Activated CD8-positive, alpha-beta memory T cell treated with anti-CD3 and anti-CD28 coated beads, Interleukin-2, amount 10 ng/mL, durations not matched to agents 7 days and 5 days (primary cell): ENCODE data around the gene RTL1. TPM values are rescaled to one million over a fixed set of nuclear protein-coding genes. Genes with fewer than 3 reads are reported as not detected.

Source experiments
- ATAC-seq: fragments of 150-1000 bp; cut with Tn5 transposase; one replicate; pipeline ENCODE4 v1.10.0; 2021; ENCODE audit warnings: moderate library complexity
- CTCF ChIA-PET: fragments of 350-600 bp; sonication (Branson Sonifier 250); formaldehyde crosslinking; loops from one replicate; lab custom pipeline; 2021; ENCODE audit warnings: antibody characterized with exemption; lab: Charles Lee
- DNase-seq: peaks from one replicate; pipeline ENCODE4 v3.0.0-alpha.2; 2020
- H3K27ac Mint-ChIP-seq: one replicate; pipeline ENCODE4 v1.8.0; 2021; ENCODE audit warnings: mild to moderate bottlenecking, mixed read lengths
- H3K27me3 Mint-ChIP-seq: one replicate; pipeline ENCODE4 v1.8.0; 2021; ENCODE audit warnings: mixed read lengths
- H3K36me3 Mint-ChIP-seq: one replicate; pipeline ENCODE4 v1.8.0; 2021; ENCODE audit warnings: mild to moderate bottlenecking, mixed read lengths
- H3K4me1 Mint-ChIP-seq: one replicate; pipeline ENCODE4 v1.8.0; 2021; ENCODE audit warnings: mixed read lengths
- H3K4me3 Mint-ChIP-seq: one replicate; pipeline ENCODE4 v1.8.0; 2021; ENCODE audit warnings: mild to moderate bottlenecking, moderate library complexity, mixed read lengths
- H3K9me3 Mint-ChIP-seq: one replicate; pipeline ENCODE4 v1.8.0; 2022; ENCODE audit warnings: low read depth, mixed read lengths
- total RNA-seq, 2 experiments: library from RNA; stranded (reverse); gene quantifications; one replicate each; pipeline ENCODE4 v1.2.3, GENCODE V29; 2021

Gene RTL1
- total RNA-seq, 2 experiments from 2014 or later: not detected

DNA sequence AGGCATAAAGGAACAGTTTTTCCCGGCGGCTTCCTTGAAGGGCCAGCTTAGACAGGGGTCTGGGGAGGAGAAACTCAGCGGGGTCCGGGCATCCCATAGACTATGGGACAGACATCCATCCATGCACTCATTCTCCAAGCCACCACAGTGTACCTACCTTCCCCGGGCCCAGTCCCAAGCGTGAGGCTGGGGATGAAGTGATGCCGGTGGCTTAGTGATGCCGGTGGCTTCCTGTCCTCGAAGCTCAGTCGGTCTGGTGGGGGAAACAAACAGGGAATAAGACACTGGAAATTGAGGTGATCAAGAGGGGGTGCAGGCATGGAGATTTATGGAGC lies 421 bp downstream of the RTL1 start:
- Mint-ChIP-seq H3K9me3 (no peaks in the 10 kb centered on the region), H3K36me3 (no peaks in the 10 kb centered on the region), H3K27me3 (peaks cover 61% of the 10 kb centered on the region), H3K4me3 (no peak overlapping the region), H3K27ac (no peak overlapping the region), H3K4me1 (no peaks in the 10 kb centered on the region)
- CTCF ChIA-PET: no interaction called here
- no peak for ATAC-seq
- no peak for DNase-seq

DNA sequence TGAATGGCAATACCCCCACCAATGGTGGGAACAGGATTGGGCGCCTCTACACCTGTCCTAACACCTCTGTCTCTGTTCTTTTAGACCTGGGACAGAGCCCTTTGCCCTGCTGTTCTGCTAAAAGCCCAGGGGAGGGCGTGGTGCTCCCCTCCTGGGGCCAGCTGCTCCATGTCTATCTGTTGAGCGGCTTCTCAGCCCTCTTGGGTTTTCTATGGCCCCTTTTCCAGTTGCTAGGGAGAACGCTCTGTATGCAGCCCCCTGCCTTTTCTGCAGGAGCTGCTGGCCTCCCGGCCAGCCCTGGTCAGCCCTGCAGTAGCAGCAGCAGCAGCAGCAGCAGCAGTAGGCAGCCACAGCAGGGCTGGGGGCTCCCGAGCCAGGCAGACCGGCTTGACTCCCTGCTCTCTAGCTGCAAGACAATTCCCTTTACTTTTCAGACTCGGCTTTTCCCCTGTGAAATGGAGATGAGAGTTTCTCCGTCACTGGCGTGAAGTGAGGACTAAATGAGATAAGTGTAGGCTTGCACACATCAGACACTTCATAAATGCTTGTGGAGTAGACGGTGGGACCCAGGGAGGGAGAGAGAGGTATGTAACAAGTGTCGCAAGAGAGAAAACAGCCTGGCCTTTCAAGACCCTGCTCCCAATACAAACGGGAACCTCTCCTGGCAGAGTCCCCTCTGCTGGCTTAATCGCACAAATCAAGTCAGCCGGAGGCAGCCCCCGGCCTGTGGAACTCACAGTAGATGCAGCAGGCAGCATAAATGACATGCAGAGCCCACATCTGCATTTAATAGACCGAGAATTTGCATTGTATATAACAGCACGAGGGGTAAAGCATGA lies 1.0 kb downstream of the RTL1 start:
- CTCF ChIA-PET: interaction anchor here (2.3 kb wide), 1 partner anchor 51 kb away, joined by 7 read pairs; no protein-coding TSS in a partner anchor
- no peaks in the 10 kb centered on the region for H3K4me1 Mint-ChIP-seq
- no peak overlapping the region for H3K4me3 Mint-ChIP-seq
- ATAC-seq (no peak), DNase-seq (no peak)
- H3K27ac Mint-ChIP-seq: no peak overlapping the region
- H3K36me3 Mint-ChIP-seq: no peaks in the 10 kb centered on the region
- H3K9me3 Mint-ChIP-seq: no peaks in the 10 kb centered on the region
- peaks cover 58% of the 10 kb centered on the region for H3K27me3 Mint-ChIP-seq

DNA sequence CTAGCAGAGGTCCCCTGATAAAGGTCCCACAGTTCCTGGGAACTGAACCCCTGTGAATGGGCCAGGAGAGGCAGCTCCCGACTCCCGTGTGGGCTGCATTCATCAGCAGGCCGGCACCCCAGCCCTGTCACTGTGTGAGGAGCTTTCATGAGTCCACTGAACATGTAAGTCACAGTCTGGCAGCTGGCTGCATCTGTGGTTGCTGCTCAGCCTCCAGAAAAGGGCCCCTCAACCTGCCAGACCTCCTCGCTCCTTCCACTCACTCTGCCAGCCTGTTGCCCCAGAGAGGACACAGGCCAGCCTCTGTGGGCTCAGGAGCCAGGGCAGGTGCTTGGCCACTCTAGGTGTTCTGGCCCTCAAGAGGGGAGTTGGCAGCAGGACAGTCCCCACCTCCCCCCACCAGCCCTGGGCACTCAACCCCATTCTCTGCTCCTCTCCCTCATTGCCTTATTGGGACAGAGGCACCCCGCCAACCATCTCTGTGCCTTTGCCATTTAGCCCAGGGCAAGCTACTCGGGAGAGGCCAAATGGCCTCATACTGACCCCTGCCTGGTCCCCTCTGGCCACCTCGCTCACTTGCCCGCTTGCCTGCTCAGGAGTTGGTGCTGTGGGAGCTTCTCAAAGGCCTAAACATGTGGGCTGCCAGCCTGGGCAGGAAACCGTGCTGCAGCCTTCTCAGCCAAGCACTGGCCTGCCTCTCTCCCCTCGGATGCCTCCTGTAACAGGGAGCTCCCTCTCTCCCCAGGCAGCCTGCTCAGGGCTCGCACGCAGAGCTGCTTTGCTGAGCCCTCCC lies 1.9 kb downstream of the RTL1 start:
- CTCF ChIA-PET: interaction anchor here (2.3 kb wide), 1 partner anchor 50 kb away, joined by 7 read pairs; no protein-coding TSS in a partner anchor
- ATAC-seq: no peak

DNA sequence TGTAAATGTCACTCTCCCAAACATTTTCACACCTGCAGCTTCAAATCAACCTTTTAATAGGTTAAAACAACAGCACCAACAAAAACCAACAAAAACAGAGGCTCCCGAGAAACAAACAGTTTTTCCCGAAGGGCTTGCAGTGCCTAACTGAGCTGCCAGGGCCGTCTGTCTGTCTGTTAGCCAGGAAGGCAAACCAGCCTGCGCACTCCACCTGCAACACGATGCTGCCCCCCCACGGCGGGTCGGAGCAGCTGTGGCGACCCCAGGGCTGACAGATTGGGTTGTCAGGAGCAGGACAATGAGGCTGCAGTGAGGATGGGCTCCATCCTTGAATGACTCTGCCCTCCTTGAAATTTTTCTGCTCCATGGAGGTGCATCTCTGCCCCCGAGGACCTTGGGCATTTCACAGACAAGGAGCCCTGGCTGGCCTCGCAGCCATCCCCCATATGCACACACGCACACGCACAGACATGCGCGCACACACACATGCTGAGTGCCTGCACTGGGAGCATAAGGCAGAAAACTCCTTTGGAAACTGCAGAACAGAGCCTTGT lies 2.6 kb downstream of the RTL1 start:
- Mint-ChIP-seq H3K27me3 (peaks cover 52% of the 10 kb centered on the region), H3K36me3 (no peaks in the 10 kb centered on the region), H3K4me1 (no peaks in the 10 kb centered on the region), H3K4me3 (no peak overlapping the region), H3K27ac (no peak overlapping the region), H3K9me3 (no peaks in the 10 kb centered on the region)
- ATAC-seq (no peak), DNase-seq (peak; percentile 41)
- CTCF ChIA-PET: interaction anchor here (2.3 kb wide), 1 partner anchor 49 kb away, joined by 7 read pairs; no protein-coding TSS in a partner anchor

More for the DNA sequence above, 1.9 kb downstream of the RTL1 start:
- Mint-ChIP-seq H3K27ac (no peak overlapping the region), H3K4me1 (no peaks in the 10 kb centered on the region), H3K36me3 (no peaks in the 10 kb centered on the region), H3K27me3 (peaks cover 56% of the 10 kb centered on the region), H3K4me3 (no peak overlapping the region), H3K9me3 (no peaks in the 10 kb centered on the region)
- peak; percentile 38 for DNase-seq

DNA sequence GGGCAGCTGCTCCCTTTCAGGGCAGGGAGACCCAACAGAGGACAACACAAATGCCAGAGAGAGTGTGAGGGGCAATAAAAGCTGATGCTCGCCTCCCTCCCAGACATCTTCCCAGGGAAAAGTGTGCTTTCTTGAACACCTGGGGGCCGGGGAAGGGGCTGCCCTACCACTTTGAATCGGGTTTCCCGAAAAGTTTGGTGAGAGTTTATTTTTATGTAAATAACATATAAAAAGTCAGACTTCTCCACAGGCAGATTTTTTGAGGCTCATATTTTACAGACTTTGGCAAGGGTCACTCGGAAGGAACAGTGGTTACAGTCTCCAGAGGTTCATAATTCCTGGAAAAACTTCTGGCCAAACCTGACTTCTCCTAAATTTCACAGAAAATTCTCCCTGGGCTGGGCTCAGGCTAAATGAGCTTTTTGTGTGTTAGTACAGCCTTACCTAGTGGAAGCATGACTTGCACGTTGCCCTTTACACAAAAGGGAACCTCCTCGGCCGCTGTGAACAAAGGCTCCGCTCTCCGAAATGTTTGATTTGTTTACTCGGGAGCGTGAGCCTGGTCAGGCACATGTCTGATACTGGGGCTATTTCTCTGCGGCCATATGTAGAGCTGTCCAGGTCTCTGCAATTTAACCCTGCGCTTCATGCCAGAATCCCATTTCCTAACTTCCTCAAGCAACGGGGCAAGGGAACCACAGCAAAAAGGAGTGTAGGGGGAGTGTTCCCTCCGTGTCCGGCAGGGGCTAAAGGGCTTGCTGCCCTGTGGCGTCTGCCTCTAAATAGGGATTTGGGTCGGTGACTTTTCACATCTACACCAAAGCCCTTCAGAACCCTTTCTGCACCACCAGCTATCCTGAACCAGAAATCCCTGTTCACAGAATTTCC lies 3.4 kb downstream of the RTL1 start:
- Mint-ChIP-seq H3K27me3 (peaks cover 46% of the 10 kb centered on the region), H3K4me1 (no peaks in the 10 kb centered on the region), H3K36me3 (no peaks in the 10 kb centered on the region), H3K9me3 (no peaks in the 10 kb centered on the region), H3K27ac (no peak overlapping the region), H3K4me3 (no peak overlapping the region)
- peak; percentile 37 for DNase-seq
- no peak for ATAC-seq
- CTCF ChIA-PET: interaction anchor here (2.3 kb wide), 1 partner anchor 48 kb away, joined by 7 read pairs; no protein-coding TSS in a partner anchor

DNA sequence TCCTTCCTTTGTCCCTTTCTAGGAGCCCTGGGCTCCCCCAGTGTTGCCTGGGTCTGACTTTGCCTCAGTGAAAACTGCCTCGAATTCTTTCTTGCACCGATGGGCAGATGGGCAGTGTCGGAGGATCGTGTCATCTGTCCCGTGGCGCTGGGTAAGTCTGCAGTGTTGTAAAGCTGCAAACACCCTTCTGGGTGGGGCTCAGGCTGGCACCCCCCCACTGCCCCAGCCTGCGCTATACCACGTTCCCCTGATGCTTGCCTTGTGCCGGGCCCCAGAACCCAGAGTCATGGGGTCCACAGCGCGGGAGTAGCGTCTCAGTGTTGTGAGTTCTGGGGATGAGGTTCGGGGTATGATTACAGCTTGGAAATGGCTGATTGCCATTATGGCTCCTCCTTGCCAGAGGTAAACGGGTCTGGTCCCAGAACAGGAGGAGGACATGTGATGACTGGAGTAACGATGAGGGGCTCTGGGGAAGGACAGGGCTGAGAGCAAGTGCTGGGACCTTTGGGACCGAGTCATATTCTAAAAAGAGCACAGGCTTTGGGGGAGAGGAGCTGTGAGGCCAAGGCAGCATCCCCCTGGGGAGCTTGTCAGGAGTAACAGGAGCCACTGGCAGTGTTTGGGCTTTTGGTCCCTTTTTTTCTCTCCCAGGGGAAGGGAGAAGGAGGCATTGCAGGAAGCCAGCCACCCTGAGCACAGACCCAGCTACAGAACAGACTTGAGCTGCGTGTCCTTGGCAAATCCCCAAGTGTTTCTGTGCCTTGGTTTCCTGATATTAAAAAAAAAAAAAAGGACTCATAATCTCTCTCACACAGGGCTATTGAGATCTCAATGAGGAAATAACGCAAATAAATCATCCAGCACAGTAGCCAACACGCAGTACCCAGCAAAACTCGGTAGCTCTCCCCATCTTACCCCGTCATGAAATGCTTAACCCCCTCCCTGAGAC lies 4.3 kb downstream of the RTL1 start:
- Mint-ChIP-seq H3K9me3 (no peaks in the 10 kb centered on the region), H3K36me3 (no peaks in the 10 kb centered on the region), H3K27ac (no peak overlapping the region), H3K4me3 (no peak overlapping the region), H3K4me1 (no peaks in the 10 kb centered on the region), H3K27me3 (peaks cover 43% of the 10 kb centered on the region)
- ATAC-seq (no peak), DNase-seq (no peak)
- CTCF ChIA-PET: no interaction called here

DNA sequence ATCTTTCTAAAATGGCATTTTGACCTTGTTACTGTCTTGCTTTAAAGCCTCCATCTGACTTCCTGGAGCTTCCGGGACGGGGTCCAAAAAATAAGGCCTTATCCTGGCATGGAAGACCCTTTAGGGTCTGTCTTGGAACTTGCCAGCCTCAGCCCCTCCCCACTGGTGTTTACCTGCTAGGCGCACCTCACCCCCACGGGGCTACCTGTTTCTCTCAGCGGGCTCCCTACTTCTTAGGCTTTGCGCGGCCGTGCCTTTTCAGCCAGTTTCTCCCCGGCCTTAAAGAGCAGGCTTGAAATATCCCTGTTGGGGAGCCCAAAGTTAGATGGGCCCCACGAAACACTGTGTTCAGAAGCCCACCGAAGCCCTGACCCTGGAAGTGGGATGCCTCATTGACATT lies 5.1 kb downstream of the RTL1 start:
- peak; percentile 31 for DNase-seq
- H3K36me3 Mint-ChIP-seq: no peaks in the 10 kb centered on the region
- CTCF ChIA-PET: no interaction called here
- H3K9me3 Mint-ChIP-seq: no peaks in the 10 kb centered on the region
- H3K4me1 Mint-ChIP-seq: no peaks in the 10 kb centered on the region
- H3K27ac Mint-ChIP-seq: no peak overlapping the region
- H3K27me3 Mint-ChIP-seq: peaks cover 37% of the 10 kb centered on the region
- no peak overlapping the region for H3K4me3 Mint-ChIP-seq
- no peak for ATAC-seq

DNA sequence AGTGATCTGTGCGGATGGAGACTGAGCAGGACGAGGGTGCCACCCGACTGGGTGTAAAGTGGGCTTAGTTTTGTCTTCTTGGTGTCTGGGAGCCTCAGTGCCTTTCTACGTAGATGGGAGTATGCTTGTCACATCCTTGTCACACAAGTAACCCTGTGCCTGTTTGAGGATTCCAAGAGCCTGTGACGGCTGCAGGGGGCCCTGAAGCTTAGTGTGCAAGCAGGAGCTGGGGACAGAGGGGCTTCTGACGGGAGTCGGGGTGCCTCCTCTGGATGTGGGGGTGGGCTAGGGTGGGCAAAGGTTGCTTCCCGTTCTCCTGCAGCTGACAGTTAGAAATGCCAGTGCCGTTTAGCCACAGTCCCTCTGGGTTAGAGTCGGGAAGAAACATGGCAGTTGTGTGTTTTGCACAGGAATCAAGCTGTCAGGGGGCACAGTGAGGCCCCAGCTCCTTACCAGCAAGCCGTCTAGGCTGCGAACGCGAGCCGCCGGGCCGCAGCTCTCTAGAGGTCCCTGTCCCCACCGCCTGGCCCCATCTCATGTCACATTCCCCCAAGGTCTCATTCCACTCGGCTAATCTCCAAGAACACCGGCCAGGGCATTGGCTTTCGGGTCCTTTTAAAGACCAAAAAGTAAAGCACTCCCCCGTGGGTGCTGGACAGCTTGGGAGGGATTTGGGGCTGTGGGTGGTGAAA lies 7.0 kb downstream of the RTL1 start:
- CTCF ChIA-PET: interaction anchor here (1.4 kb wide), 1 partner anchor 457 kb away, joined by 4 read pairs; no protein-coding TSS in a partner anchor
- Mint-ChIP-seq H3K27ac (no peak overlapping the region), H3K27me3 (peaks cover 28% of the 10 kb centered on the region), H3K9me3 (no peaks in the 10 kb centered on the region), H3K36me3 (no peaks in the 10 kb centered on the region), H3K4me1 (no peaks in the 10 kb centered on the region), H3K4me3 (no peak overlapping the region)
- no peak for ATAC-seq
- DNase-seq: peak; percentile 28

DNA sequence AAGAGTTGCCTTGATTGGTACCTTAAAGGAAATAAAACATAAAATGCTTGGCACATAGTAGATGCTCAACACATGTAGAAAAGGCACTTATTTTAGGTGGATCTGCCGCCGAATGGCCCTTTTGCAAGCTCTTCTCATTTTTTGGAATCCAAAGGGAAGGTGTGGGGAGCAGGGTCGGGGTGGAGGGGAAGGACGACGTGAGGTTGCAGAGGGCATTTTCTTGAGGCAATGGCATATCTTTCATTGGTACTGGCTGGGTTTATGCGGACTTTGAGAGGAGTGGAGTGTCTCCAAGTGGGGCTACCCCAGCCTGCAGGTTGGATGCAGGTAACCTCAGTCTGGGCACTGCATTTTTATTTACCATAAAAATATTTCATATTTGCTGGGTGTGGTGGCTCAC lies 8.1 kb downstream of the RTL1 start:
- CTCF ChIA-PET: no interaction called here

DNA sequence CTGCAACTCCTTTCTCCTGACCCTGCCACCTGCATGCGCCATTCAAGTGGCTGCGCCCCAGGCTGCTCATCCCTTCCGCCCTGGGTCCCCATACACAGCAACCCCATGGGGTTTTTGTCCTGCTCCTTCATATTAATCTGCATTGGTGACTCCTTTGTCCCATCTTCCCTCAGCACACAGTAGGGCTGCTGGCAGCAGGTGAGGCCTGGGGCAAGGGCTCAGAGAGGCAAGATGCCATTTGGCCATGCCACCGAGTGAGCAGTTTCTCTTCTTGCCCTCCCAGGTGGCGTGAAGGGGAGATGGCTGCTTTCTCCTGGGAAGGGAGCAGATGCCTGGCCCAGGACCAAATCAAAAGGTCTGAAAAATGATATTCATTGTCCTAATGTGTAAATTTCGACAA lies 9.1 kb downstream of the RTL1 start:
- Mint-ChIP-seq H3K27me3 (peaks cover 12% of the 10 kb centered on the region), H3K9me3 (no peaks in the 10 kb centered on the region), H3K27ac (no peak overlapping the region), H3K4me1 (no peaks in the 10 kb centered on the region), H3K36me3 (no peaks in the 10 kb centered on the region), H3K4me3 (no peak overlapping the region)
- ATAC-seq (no peak), DNase-seq (no peak)
- CTCF ChIA-PET: no interaction called here

More for the DNA sequence above, 8.1 kb downstream of the RTL1 start:
- H3K36me3 Mint-ChIP-seq: no peaks in the 10 kb centered on the region
- peaks cover 21% of the 10 kb centered on the region for H3K27me3 Mint-ChIP-seq
- no peaks in the 10 kb centered on the region for H3K9me3 Mint-ChIP-seq
- H3K27ac Mint-ChIP-seq: no peak overlapping the region
- peak; percentile 19 for DNase-seq
- no peak for ATAC-seq
- H3K4me3 Mint-ChIP-seq: no peak overlapping the region
- H3K4me1 Mint-ChIP-seq: no peaks in the 10 kb centered on the region

DNA sequence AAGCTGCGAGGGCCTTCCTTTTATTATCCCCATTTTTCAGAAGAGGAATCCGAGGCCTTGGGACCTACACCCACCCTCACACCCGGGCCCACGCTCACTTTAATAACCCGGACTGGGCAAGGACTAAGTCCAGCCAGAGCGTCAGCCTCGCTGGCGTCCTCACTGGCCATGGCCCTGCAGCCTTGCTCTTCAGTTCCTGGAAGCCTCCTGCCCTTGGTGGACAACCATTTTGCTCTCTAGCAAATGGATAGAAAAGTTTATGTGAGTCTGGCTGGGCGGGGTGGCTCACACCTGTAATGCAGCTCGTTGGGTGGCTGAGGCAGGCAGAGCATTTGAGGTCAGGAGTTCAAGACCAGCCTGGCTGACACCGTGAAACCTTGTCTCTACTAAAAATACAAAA lies 9.8 kb downstream of the RTL1 start:
- DNase-seq: no peak
- H3K4me1 Mint-ChIP-seq: no peaks in the 10 kb centered on the region
- no peak overlapping the region for H3K27ac Mint-ChIP-seq
- ATAC-seq: no peak
- CTCF ChIA-PET: no interaction called here
- H3K27me3 Mint-ChIP-seq: peaks cover 12% of the 10 kb centered on the region
- H3K4me3 Mint-ChIP-seq: no peak overlapping the region
- H3K9me3 Mint-ChIP-seq: no peaks in the 10 kb centered on the region
- no peaks in the 10 kb centered on the region for H3K36me3 Mint-ChIP-seq
